Body of pancreas (tissue), 4 donors: Measurements from ENCODE around the gene USP51.

Experiments
- POLR2A ChIP-seq, 3 donors: fragments of 450-650 bp; IDR thresholded peaks; one replicate each; pipeline ENCODE4 v1.6.1; 2016; ENCODE audit warnings: antibody characterized with exemption in 3 of 3, mild to moderate bottlenecking in 2 of 3
- TF ChIP-seq, protein P1 (sequence below), 7 experiments: fragments of 450-650 bp in 4 of 7; fragments of 200-600 bp in 3 of 7; sonication (generic) in 3 of 7; IDR thresholded peaks; one replicate each; pipeline ENCODE4 v1.5.1; 2016 to 2019; ENCODE audit warnings: antibody characterized with exemption in 7 of 7

DNA sequence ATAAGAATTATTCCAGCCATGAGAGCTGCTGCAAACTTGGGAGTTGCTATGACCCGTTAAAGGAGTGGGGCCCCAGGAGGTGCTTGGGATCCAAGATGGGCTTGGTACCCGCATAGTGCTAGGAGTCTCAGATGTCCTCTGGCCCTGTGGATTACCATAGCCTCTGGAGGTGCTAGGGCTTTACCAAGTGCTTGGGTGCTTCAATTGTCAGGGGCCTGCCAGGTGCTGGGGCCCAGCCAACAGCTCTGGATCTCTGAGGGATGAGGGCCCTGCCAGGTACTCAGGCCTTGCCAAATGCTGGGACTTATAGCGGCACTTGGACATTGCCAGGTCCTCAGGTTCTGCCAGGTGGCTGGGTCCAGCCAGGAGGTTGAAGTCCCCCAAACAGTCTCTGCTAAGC lies 32.0 kb upstream of the USP51 start:
- no peak for TF ChIP-seq POLR2A (IDR thresholded peaks at IDR 0.05)
- TF ChIP-seq, protein P1, sequence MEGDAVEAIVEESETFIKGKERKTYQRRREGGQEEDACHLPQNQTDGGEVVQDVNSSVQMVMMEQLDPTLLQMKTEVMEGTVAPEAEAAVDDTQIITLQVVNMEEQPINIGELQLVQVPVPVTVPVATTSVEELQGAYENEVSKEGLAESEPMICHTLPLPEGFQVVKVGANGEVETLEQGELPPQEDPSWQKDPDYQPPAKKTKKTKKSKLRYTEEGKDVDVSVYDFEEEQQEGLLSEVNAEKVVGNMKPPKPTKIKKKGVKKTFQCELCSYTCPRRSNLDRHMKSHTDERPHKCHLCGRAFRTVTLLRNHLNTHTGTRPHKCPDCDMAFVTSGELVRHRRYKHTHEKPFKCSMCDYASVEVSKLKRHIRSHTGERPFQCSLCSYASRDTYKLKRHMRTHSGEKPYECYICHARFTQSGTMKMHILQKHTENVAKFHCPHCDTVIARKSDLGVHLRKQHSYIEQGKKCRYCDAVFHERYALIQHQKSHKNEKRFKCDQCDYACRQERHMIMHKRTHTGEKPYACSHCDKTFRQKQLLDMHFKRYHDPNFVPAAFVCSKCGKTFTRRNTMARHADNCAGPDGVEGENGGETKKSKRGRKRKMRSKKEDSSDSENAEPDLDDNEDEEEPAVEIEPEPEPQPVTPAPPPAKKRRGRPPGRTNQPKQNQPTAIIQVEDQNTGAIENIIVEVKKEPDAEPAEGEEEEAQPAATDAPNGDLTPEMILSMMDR (IDR thresholded peaks at IDR 0.05), result no peak
